SK-N-SH (cell line): ENCODE data around the gene SFXN5. TPM values are rescaled to one million over a fixed set of nuclear protein-coding genes. Genes with fewer than 3 reads are reported as not detected.

Experiments
- CTCF ChIA-PET: fragments of 300-600, 350-600 bp; formaldehyde crosslinking; extraction: SDS; loops from one replicate; lab custom pipeline; 2021; lab: Yijun Ruan, JAX
- POLR2A ChIA-PET: fragments of 350-600 bp; sonication (Branson Sonifier 250); formaldehyde crosslinking; extraction: SDS; loops from one replicate; lab custom pipeline; 2020; ENCODE audit warnings: antibody characterized with exemption, inconsistent platforms; lab: Yijun Ruan, JAX
- DNase-seq: peaks from one replicate; pipeline ENCODE4 v3.0.0; 2012
- H2AFZ ChIP-seq: fragments of 200-600 bp; sonication (generic); 2 replicates; pipeline ENCODE4 v1.8.1; 2016; ENCODE audit warnings: antibody characterized with exemption, mild to moderate bottlenecking, low read depth
- H3F3A ChIP-seq: fragments of 200-600 bp; sonication (generic); replicated peaks from 2 replicates; pipeline ENCODE3; 2016; ENCODE audit warnings: antibody characterized with exemption, mild to moderate bottlenecking; ENCODE audit not compliant: insufficient read depth
- H3K27ac ChIP-seq, 2 experiments: fragments of 200-500 bp in 1 of 2; fragments of 200-600 bp in 1 of 2; sonication (Bioruptor generic) in 1 of 2; sonication (generic), shearing (Covaris generic) in 1 of 2; 2 replicates each; pipeline versions ENCODE4 v1.5.1 to v1.6.1; 2014 to 2016; ENCODE audit warnings: low read depth in 2 of 2, inconsistent platforms in 1 of 2, low read length in 1 of 2, mild to moderate bottlenecking in 1 of 2, mixed read lengths in 1 of 2
- H3K27me3 ChIP-seq: fragments of 200-600 bp; sonication (generic), shearing (Covaris generic); 2 replicates; pipeline ENCODE4 v1.6.1; 2016; ENCODE audit warnings: mixed run types; ENCODE audit not compliant: insufficient read depth
- H3K36me3 ChIP-seq, 2 experiments: fragments of 200-500 bp in 1 of 2; fragments of 200-600 bp in 1 of 2; sonication (Bioruptor generic) in 1 of 2; sonication (generic) in 1 of 2; replicated peaks in 1 of 2; 2 replicates each; pipeline versions ENCODE3 to v1.5.1; 2014 to 2016; ENCODE audit warnings: low read length in 1 of 2, mild to moderate bottlenecking in 1 of 2; ENCODE audit not compliant: insufficient read depth in 2 of 2, control insufficient read depth in 1 of 2
- H3K4me1 ChIP-seq, 2 experiments: fragments of 200-500 bp in 1 of 2; fragments of 200-600 bp in 1 of 2; sonication (Bioruptor generic) in 1 of 2; sonication (generic), shearing (Covaris generic) in 1 of 2; 2 replicates each; pipeline versions ENCODE4 v1.5.1 to v1.6.1; 2014 to 2016; ENCODE audit warnings: low read depth in 1 of 2, low read length in 1 of 2, mixed run types in 1 of 2; ENCODE audit not compliant: insufficient read depth in 2 of 2, control insufficient read depth in 1 of 2
- H3K4me2 ChIP-seq: fragments of 200-600 bp; sonication (generic), shearing (Covaris generic); 2 replicates; pipeline ENCODE4 v1.6.1; 2017; ENCODE audit warnings: mixed run types
- H3K4me3 ChIP-seq, 2 experiments: fragments of 200-500 bp in 1 of 2; fragments of 200-600 bp in 1 of 2; sonication (Bioruptor generic) in 1 of 2; sonication (generic), shearing (Covaris generic) in 1 of 2; 2 replicates each; pipeline versions ENCODE4 v1.5.1 to v1.8.1; 2014 to 2016; ENCODE audit warnings: low read depth in 2 of 2, inconsistent platforms in 1 of 2, low read length in 1 of 2, mild to moderate bottlenecking in 1 of 2, mixed read lengths in 1 of 2, moderate library complexity in 1 of 2
- H3K79me2 ChIP-seq: fragments of 200-600 bp; sonication (generic); 2 replicates; pipeline ENCODE4 v1.8.1; 2017; ENCODE audit warnings: mild to moderate bottlenecking; ENCODE audit not compliant: insufficient read depth
- H3K9ac ChIP-seq: fragments of 200-600 bp; sonication (generic); 2 replicates; pipeline ENCODE4 v1.6.1; 2017; ENCODE audit warnings: mixed run types
- H3K9me2 ChIP-seq: fragments of 200-600 bp; sonication (generic); 2 replicates; pipeline ENCODE4 v1.6.1; 2017; ENCODE audit warnings: mixed run types
- H3K9me3 ChIP-seq: fragments of 200-600 bp; sonication (generic); 2 replicates; pipeline ENCODE4 v1.6.1; 2017; ENCODE audit warnings: mixed run types, mild to moderate bottlenecking, moderate library complexity
- H4K20me1 ChIP-seq: fragments of 200-600 bp; sonication (generic); 2 replicates; pipeline ENCODE4 v1.6.1; 2017; ENCODE audit warnings: mild to moderate bottlenecking, mixed run types; ENCODE audit not compliant: insufficient read depth
- CTCF ChIP-seq: fragments of 200-600 bp; sonication (generic); IDR thresholded peaks from 2 replicates; pipeline ENCODE4 v1.6.1; 2017; ENCODE audit warnings: antibody characterized with exemption, mild to moderate bottlenecking, moderate library complexity
- ELF1 ChIP-seq: IDR thresholded peaks from 2 replicates; pipeline ENCODE4 v1.4.0; 2012
- EP300 ChIP-seq, 2 experiments: IDR thresholded peaks; 2 replicates each; pipeline versions ENCODE4 v1.4.0 to v1.6.1; 2012; ENCODE audit warnings: borderline replicate concordance in 1 of 2, low read depth in 1 of 2, low read length in 1 of 2
- FOSL2 ChIP-seq: IDR thresholded peaks from 2 replicates; pipeline ENCODE4 v1.4.0; 2012; ENCODE audit warnings: low read depth, mild to moderate bottlenecking, moderate library complexity, borderline replicate concordance
- GATA2 ChIP-seq: sonication (generic); formaldehyde crosslinking; IDR thresholded peaks from 2 replicates; pipeline ENCODE4 v1.5.0; 2020; ENCODE audit warnings: mild to moderate bottlenecking, missing genetic modification reagents
- IRF3 ChIP-seq: fragments of 150-350 bp; IDR thresholded peaks from 2 replicates; pipeline ENCODE4 v1.6.1; 2016; ENCODE audit warnings: mild to moderate bottlenecking, low read depth, low read length
- JUND ChIP-seq: IDR thresholded peaks from 2 replicates; pipeline ENCODE4 v1.4.0; 2012
- MXI1 ChIP-seq: IDR thresholded peaks from 2 replicates; pipeline ENCODE4 v1.6.1; 2012; ENCODE audit warnings: mild to moderate bottlenecking, low read depth, low read length, improper control_type of control experiment
- NRF1 ChIP-seq: IDR thresholded peaks from 2 replicates; pipeline ENCODE4 v1.6.1; 2012; ENCODE audit warnings: low read depth, mild to moderate bottlenecking, low read length
- POLR2AphosphoS5 ChIP-seq: IDR thresholded peaks from 2 replicates; pipeline ENCODE4 v1.6.1; 2012; ENCODE audit warnings: low read depth, low read length
- RAD21 ChIP-seq: IDR thresholded peaks from 2 replicates; pipeline ENCODE4 v1.6.1; 2012; ENCODE audit warnings: mild to moderate bottlenecking, low read length
- RCOR1 ChIP-seq: fragments of 150-350 bp; IDR thresholded peaks from 2 replicates; pipeline ENCODE4 v1.6.1; 2017; ENCODE audit warnings: antibody characterized with exemption, low read length
- REST ChIP-seq: IDR thresholded peaks from 2 replicates; pipeline ENCODE4 v1.6.1; 2012; ENCODE audit warnings: mild to moderate bottlenecking, low read depth, low read length, moderate library complexity
- RFX5 ChIP-seq: IDR thresholded peaks from 2 replicates; pipeline ENCODE4 v1.6.1; 2012; ENCODE audit warnings: mild to moderate bottlenecking, improper control_type of control experiment, low read length
- TAF1 ChIP-seq: IDR thresholded peaks from 2 replicates; pipeline ENCODE4 v1.6.1; 2012; ENCODE audit warnings: low read depth, mild to moderate bottlenecking, low read length, moderate library complexity, borderline replicate concordance
- YY1 ChIP-seq: IDR thresholded peaks from 2 replicates; pipeline ENCODE4 v1.4.0; 2012; ENCODE audit warnings: low read depth, mild to moderate bottlenecking
- ZBTB33 ChIP-seq: IDR thresholded peaks from 2 replicates; pipeline ENCODE4 v1.4.0; 2012; ENCODE audit warnings: low read depth, borderline replicate concordance
- WGBS: methylation state at CpG from one replicate; pipeline ENCODE4 v1.1.6; 2017; ENCODE audit warnings: low lambda C conversion rate; 5-methylcytosine and 5-hydroxymethylcytosine counted together
- polyA plus RNA-seq, 3 experiments: library from polyadenylated mRNA; depleted of rRNA; stranded (reverse); fragments of >200 nt; gene quantifications; 2 replicates each; pipeline ENCODE4 v1.2.3, GENCODE V29; 2012

The SFXN5 gene
- polyA plus RNA-seq, 1 of the 3 experiments (the other 2 are of a cell fraction), result 9.9 TPM

- Histone ChIP-seq H3K79me2 (no peaks in the 10 kb centered on the region), H3K4me1 (no peaks in the 10 kb centered on the region), H3K36me3 (no peaks in the 10 kb centered on the region), H3K27ac (no peak overlapping the region), H3K27me3 (no peaks in the 10 kb centered on the region), H3K9me3 (no peaks in the 10 kb centered on the region), H3F3A (no peaks in the 10 kb centered on the region), H3K9me2 (no peaks in the 10 kb centered on the region), H3K9ac (no peak overlapping the region), H4K20me1 (no peaks in the 10 kb centered on the region), H3K4me2 (no peak overlapping the region), H3K4me3 (no peak overlapping the region), H2AFZ (no peak overlapping the region)
- no peak for TF ChIP-seq JUND
- TF ChIP-seq ELF1, result no peak
- TF ChIP-seq REST, result no peak
- no peak for TF ChIP-seq ZBTB33
- TF ChIP-seq RCOR1, result no peak
- TF ChIP-seq YY1, result no peak
- no peak for TF ChIP-seq POLR2AphosphoS5
- WGBS, result 94% methylated on average over 24 of the region's 24 CpGs
- DNase-seq, result no peak
- POLR2A ChIA-PET, result no interaction called here
- CTCF ChIA-PET, result interaction anchor here (4.1 kb wide), 1 partner anchor 63 kb away, joined by 20 read pairs; no protein-coding TSS in a partner anchor
Measured at GRCh38 chr2:72955228-72956049, 116.1 kb downstream of the SFXN5 start.

GRCh38 chr2:72954376-72955227 lies 116.9 kb downstream of the SFXN5 start:
- CTCF ChIA-PET, result interaction anchor here (1.7 to 4.1 kb wide), 2 partner anchors 27 to 62 kb away, joined by 3 to 20 read pairs; no protein-coding TSS in a partner anchor
- POLR2A ChIA-PET, result no interaction called here
- H2AFZ ChIP-seq, result no peak overlapping the region
- no peaks in the 10 kb centered on the region for H3F3A ChIP-seq
- no peaks in the 10 kb centered on the region for H3K9me3 ChIP-seq
- no peak overlapping the region for H3K9ac ChIP-seq
- WGBS, result 90% methylated on average over 10 of the region's 12 CpGs
- H3K9me2 ChIP-seq, result no peaks in the 10 kb centered on the region
- H4K20me1 ChIP-seq, result no peaks in the 10 kb centered on the region
- no peaks in the 10 kb centered on the region for H3K27me3 ChIP-seq
- H3K36me3 ChIP-seq, result no peaks in the 10 kb centered on the region
- no peak for DNase-seq
- H3K4me3 ChIP-seq, result no peak overlapping the region
- no peak overlapping the region for H3K4me2 ChIP-seq
- H3K79me2 ChIP-seq, result no peaks in the 10 kb centered on the region
- H3K27ac ChIP-seq, result no peak overlapping the region
- no peaks in the 10 kb centered on the region for H3K4me1 ChIP-seq
- TF ChIP-seq NRF1 (no peak), FOSL2 (no peak), TAF1 (no peak), IRF3 (no peak), CTCF (no peak), RFX5 (no peak), MXI1 (no peak), EP300 (IDR thresholded peaks at IDR 0.05; ENCODE audit: borderline replicate concordance in 1 of 2, low read depth in 1 of 2, low read length in 1 of 2) (no peak), POLR2AphosphoS5 (no peak), GATA2 (CRISPR knock-in tag) (no peak), RAD21 (no peak), ELF1 (no peak)
